ENCODE measurements around the gene ITGB3.

GRCh38 chr17:47230864-47231263 is 22.8 kb upstream of the ITGB3 start:
- no peak for TF ChIP-seq POLR2AphosphoS5 (IDR thresholded peaks at IDR 0.05; ENCODE audit: low read depth, low read length)
- TF ChIP-seq CTCF (IDR thresholded peaks at IDR 0.05 in 2 of 3, conservative IDR thresholded peaks at IDR 0.05 in 1 of 3; ENCODE audit: borderline replicate concordance in 1 of 3, insufficient read depth in 1 of 3, low read depth in 2 of 3, low read length in 2 of 3), result no peak
- TF ChIP-seq POLR2A (IDR thresholded peaks at IDR 0.05; ENCODE audit: borderline replicate concordance, extremely low read depth, insufficient read depth, insufficient read length), result no peak
- TF ChIP-seq SIN3A (IDR thresholded peaks at IDR 0.05; ENCODE audit: low read depth), result no peak
- no peak for TF ChIP-seq ZBTB33 (IDR thresholded peaks at IDR 0.05; ENCODE audit: extremely low read depth, insufficient replicate concordance, low read length)
- TF ChIP-seq TCF7L2 (IDR thresholded peaks at IDR 0.05; ENCODE audit: borderline replicate concordance, extremely low read depth, insufficient read depth, insufficient read length), result no peak

Measured in HCT116 (cell line).